Dermis blood vessel endothelial cell (primary cell): Measurements from ENCODE around the gene AGPAT1. TPM values are rescaled to one million over a fixed set of nuclear protein-coding genes. Genes with fewer than 3 reads are reported as not detected.
"Not testable (repeated sequence)": the region's sequence is repeated elsewhere in the genome, so short reads cannot be mapped to it uniquely, and the experiment has no call there.

Source experiments
- DNase-seq: peaks from one replicate; pipeline ENCODE4 v3.0.0; 2010
- total RNA-seq: library from RNA; depleted of rRNA; stranded (reverse); fragments of >200 nt; gene quantifications from 2 replicates; pipeline ENCODE4 v1.2.3, GENCODE V29; 2014

The AGPAT1 gene
- total RNA-seq, 1 donor from 2014 or later: 9.5 TPM

DNA sequence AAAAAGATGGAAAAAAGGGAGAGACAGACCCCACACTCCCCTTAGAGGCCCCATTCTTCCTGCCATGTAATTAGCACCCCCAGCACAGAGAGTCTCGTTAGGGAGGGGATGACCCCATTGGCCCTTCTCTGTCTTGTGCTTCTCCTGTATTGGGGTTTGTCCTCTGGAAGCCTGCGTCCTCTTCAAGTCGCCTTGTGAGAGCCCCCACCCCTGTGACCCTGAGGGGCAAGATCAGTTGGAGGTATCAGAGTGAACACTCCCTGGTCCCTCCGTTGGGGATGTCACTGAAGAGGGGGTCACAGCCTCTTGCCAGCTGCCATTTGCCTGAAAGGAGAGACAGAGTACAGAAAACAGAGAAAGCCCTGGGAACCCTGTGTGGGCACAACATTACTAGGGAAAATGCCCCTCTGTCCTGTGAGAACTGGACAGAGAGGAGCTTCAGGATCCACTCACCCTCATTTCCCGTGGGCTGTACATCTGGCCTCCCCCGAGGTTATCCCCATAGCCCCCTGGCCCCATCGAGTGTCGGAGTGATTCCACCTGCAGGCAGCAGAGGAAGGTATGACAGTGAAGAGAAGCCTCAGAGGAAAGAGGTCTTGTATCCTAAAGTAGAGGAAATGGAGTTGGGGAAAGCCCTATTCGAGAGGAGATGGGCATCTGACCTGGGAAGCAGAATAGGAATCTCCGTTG is 10.4 kb upstream of the AGPAT1 start:
- DNase-seq: not testable (repeated sequence)

DNA sequence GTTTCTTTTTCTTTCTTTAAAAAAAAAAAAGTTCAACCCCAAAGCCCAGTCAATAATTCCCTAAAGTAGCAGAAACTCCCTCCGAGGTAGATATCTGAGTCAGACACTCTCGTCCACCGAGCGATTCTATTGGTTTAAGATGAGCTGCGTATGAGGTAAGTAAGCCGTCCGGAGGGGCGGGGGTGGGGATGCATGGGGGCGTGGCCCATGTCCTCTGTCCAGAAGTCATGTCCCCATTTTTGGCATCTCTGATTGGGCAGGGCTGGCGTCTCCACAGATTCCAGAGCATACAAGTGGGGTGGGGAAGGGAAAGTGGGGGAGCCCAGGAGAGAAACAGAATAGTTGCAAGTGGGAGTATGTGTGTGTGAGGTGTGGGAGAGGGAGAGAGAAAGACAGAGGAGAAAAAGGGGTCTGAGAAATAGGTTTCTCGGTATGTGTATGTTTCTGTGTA is 9.8 kb upstream of the AGPAT1 start:
- peak; percentile 88 for DNase-seq

DNA sequence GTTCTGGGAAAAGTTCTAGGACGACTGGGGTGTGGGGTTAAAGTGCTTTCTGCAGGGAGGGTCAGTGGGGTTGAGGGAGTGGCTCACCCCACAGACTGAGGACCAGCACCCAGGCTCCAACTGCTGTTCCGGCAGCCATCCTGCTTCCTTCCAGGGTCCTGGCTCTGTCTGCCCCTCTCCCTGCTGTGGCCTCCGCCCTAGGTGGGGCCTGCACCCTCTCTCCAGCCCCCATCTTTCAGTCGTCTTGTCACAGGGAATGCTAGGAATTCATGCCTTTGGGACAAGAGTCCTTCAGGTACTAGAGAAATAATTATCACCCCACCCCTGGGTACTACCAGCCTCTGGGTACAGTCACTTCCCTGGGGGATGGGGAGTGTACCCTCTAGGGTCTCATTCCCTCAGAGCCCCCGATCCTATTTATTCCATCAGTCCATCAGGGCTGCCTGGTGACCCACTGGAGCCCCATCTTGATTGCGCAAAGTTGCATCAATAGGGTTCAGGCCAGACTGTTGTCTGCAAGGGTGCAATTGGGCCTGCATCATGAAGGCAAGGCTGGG is 8.3 kb upstream of the AGPAT1 start, which contains the start of gene AGER:
AGER (minus strand) TSS at position 170 of the 557 bp plus-strand sequence; CDS start at position 139, 31 bp downstream.
- DNase-seq: no peak

DNA sequence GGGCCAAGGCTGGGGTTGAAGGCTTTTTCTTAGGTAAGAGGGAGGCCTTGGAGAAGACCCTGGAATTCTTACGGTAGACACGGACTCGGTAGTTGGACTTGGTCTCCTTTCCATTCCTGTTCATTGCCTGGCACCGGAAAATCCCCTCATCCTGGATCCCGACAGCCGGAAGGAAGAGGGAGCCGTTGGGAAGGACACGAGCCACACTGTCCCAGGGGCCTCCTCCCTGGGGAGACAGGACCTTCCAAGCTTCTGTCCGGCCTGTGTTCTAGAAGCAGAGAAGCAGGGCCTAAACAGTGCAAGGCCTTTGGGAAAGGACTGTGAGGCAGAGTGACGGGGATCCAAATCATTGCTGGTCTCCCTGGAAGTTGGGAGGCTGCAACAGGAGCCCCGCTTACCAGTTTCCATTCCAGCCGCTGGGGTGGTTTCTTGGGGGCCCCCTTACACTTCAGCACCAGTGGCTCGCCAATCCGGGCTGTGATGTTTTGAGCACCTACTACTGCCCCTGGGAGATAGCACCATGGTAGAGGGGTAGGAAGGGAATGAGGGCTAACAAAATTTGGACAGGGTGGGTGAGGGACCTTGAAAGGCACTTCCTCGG is 7.7 kb upstream of the AGPAT1 start:
- no peak for DNase-seq

DNA sequence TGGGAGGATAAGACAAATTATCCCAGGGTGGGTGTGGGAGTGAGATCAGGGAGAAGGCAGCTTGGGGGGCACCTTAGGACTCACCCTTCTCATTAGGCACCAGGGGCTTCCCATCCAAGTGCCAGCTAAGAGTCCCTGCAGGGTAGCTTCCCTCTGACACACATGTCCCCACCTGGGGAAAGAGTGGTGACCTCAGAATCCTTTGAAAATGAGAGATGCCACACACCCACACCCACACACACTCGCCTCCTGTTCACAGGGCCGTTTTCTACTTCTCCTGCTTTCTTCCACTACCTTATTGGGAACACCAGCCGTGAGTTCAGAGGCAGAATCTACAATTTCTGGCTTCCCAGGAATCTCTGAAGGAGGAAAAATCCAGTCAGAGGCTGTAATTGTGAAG is 7.1 kb upstream of the AGPAT1 start:
- DNase-seq: no peak

DNA sequence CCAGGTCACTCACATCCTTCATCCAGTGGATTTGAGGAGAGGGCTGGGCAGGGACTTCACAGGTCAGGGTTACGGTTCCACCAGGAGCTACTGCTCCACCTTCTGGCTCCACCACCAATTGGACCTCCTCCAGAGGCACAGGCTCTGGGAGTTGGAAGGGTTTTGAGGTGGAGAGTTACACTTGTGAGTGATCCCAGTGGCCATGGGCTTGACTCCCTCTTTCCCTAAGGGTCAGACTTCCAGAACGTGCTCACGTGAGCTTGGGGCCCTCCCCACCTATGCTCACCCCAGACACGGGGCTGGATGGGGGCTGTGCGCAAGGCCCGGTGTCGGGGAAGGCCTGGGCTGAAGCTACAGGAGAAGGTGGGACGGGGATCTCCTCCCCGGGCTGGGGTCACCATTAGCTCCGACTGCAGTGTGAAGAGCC is 6.7 kb upstream of the AGPAT1 start:
- no peak for DNase-seq

DNA sequence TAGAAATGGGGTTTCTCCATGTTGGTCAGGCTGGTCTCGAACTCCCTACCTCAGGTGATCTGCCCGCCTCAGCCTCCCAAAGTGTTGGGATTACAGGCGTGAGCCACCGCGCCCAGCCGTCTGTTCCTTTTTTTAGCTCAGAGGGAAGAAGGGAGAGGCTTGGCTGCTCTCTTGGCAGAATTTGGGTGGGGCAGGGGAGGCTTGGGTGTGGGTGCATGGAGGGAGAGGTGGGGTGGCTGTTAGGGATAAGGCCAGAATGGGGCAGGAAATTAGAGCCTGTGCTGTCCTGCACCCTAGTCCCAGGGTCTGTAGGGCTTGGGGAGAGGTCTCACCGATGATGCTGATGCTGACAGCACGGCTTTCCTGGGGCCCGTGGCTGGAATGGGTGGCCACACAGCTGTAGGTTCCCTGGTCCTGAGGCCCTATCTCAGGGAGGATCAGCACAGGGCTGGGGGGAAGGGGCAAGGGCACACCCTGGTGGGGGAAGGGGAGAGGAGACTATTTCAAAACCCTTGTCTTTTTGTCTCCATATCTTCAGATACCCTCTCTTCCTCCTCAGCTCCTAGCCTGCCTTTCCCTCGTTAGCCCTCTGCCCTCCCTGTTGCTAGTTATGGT is 6.1 kb upstream of the AGPAT1 start:
- no peak for DNase-seq

GRCh38 chr6:32181148-32181702 is 5.3 kb upstream of the AGPAT1 start:
- DNase-seq: no peak

DNA sequence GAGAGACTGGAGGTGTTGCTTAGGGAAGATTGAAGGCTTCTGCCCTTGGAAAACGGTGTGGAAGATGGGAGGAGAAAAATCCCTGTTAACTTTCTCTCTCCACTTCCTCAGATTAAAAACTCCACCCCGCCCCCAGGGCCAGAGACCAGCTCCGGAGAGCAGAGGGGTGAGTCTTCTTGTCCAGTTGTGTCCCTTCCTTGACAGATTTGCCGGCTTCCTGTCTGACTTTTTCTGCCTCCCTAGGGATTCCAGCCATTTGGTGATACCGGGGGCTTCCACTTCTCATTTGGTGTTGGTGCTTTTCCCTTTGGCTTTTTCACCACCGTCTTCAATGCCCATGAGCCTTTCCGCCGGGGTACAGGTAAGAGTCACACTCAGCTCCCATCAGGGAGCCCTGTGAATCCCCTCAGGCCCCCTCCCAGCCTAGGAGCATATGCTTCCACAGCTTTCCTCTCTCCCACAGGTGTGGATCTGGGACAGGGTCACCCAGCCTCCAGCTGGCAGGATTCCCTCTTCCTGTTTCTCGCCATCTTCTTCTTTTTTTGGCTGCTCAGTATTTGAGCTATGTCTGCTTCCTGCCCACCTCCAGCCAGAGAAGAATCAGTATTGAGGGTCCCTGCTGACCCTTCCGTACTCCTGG is 4.0 kb upstream of the AGPAT1 start:
- no peak for DNase-seq

DNA sequence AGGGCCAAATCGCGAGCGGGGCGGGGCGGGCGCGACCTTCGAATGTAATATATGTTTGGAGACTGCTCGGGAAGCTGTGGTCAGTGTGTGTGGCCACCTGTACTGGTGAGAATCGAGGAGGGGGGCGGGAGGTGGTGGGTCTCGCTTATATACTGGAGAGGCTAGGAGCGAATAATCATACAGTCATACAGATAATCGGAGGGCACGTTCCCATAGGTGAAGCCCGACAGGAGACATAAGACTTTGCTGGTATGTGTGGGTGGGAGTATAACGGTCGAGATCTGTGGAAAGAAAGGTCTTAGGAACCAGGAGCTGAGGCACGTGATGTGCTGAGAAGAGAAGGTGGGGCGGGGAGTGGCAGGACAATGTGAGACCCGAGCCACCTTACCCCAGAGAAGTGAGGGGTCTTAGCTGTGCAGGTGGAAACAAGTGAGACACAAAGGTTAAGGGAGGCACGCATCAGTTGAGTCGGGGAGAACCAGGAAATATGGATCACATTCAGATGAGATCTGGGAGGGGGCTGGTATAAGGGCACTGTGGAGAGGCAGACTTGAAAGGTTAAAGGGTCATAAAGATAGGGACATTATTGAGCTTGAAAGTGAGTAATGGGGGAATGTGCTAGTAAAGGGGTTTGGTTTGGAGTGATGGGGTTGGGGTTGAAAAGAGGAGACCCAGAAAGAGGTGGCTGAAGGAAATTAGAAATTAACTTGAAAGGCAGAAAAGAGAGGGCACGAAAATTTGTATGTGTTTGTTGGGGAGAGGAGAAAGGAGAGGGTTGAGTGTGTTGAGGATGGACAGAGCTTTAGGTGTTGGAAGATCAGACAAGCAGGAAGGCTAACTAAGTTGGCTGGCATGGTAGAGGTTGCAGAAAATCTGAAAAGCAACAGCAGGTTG is 2.9 kb upstream of the AGPAT1 start:
- peak; percentile 41 for DNase-seq

GRCh38 chr6:32177788-32178546 is 2.1 kb upstream of the AGPAT1 start, which contains the start of gene RNF5:
Gene RNF5, plus strand, starts transcription at chr6:32178405. Its CDS starts 107 bp downstream, at chr6:32178512.
- DNase-seq: peak; percentile 100

GRCh38 chr6:32177183-32177787 is 1.4 kb upstream of the AGPAT1 start:
- DNase-seq: peak; percentile 79

DNA sequence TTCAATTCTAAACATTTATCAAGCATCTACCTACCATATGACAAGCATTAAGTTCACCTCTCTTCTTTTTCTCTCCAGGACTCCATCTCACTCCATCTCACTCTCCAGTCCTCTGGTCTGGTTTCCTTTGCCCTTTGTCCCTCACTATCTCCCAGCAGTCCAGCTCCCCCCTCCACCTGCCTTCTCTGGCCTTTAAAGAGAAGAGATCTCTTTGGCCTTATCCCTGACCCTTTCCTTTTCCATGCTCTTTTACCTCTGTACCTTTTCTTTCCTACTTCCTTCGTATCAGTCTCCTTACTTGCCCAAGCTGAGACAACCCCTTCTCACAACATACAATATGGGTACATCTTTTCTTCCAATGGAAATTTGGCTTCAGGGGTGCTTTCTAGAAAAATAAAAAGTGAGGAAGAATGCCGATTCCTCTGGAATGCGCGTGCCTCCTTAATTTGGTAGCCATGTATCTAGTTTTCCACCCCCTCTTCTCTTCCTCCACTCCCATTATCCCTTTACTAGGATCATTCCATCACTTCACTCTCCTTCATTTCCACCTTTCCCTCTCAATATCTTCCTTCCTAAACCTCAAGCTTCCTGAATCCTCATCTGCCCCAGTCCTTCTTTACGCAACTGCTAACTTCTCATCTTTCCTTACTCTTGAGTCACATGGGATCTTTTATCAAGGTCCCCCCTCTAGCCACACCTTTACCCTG is 745 bp upstream of the AGPAT1 start:
- no peak for DNase-seq

DNA sequence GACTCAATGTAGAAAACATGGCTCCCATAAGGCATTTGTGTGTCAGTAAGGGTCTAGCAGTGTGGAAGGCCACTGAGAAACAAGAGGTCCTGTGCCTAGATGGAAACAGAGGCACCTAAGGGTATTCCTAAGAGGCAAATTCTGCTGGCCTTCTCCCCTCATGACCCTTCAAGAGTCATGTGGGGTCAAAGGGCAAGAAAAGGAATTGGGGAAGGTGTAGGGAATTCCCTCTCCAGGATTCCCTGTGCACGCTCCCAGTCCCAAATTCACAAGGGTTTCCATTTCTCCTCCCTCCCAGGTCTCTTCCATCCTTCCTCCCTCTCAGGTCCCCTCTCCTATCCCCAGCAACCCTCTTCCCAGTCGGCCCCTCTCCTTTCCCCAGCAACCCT is 568 bp downstream of the AGPAT1 start:
- DNase-seq: no peak

DNA sequence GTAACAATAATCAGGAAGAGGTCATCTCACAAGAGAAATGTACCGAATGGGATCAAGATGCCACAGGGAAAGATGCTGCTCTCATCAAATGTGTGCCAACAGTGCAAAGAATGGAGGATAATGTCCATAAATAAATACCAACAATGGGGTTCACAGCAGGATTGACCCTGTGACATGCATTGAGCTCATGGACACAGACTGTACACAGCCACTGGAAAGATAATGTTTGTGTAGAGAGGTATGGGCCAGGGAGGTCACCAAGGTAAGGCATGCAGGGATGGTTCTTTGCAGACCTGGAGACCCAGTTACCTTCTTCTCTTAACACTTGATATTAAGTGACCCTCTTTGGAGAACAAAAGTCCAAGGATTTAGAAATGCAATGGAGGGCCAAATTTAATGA is 1.5 kb downstream of the AGPAT1 start:
- DNase-seq: no peak

DNA sequence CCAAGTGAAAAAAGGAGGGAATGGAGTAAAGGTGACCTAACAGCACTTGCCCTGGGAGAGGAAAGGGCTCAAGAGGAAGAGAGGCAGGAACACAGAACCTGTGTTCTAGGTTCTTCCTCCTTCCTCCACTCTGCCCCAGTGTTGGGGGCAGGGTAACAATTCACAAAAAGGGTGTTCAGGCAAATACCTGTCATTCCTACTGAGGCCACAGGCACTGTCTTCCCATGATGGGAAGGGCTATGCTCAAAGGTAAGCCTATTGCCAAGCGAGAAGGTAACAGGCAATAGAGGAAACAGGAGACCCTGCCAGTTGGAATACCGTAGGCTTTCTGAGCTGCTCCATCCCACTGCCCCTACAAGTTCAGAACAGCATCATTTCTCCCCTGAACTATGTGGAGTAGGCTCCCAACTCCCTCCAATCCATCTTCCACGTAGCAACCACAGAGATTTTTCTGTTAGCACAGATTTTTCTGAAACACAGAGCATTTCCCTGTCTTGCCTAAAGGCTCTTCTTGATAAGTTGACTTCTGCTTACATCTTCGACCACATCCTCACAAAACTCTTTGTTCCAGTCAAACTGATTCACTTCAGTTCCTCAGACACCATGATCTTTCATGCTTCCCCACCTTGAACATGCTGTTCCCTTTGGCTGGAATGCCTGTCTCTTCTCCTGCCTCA is 2.7 kb downstream of the AGPAT1 start:
- DNase-seq: no peak

DNA sequence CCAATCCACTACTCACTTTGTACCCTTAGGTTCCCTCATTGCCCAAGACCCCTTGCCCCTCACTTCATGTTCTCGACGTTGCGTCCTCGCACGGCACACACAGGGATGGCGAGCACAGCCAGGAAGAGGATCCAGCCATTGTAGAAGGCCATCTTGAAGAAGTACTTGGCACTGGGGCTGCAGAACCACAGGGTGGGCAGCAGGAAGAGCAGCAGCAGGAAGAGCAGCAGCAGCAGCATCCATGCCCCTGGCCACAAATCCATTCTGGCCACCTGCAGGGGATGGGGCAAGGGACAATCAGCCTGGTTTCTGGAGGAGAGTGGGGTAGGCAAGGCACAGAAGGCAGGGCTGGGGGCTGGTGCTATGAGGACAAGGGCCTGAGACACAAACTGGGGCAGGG is 4.7 kb downstream of the AGPAT1 start:
- DNase-seq: no peak

GRCh38 chr6:32170294-32170693 is 5.6 kb downstream of the AGPAT1 start:
- no peak for DNase-seq
